Neural progenitor cell (in vitro differentiated cells): ENCODE measurements around the gene CHAF1B.
A peak's percentile ranks its signal among the peaks of the same experiment; 100 is the strongest.

Source experiments
- EZH2 ChIP-seq: fragments of 200-600 bp; sonication (generic); IDR thresholded peaks from 2 replicates; pipeline ENCODE4 v1.6.1; 2017; ENCODE audit warnings: antibody characterized with exemption, mild to moderate bottlenecking, moderate library complexity
- EZH2phosphoT487 ChIP-seq: fragments of 200-600 bp; sonication (generic); IDR thresholded peaks from 2 replicates; pipeline ENCODE4 v1.6.1; 2017; ENCODE audit warnings: antibody characterized with exemption
- TF ChIP-seq, protein P1 (sequence below): fragments of 200-600 bp; sonication (generic); IDR thresholded peaks from 2 replicates; pipeline ENCODE4 v1.5.1; 2017; ENCODE audit warnings: antibody characterized with exemption, mild to moderate bottlenecking

GRCh38 chr21:36429947-36430546 is 44.9 kb downstream of the CHAF1B start:
- TF ChIP-seq, protein P1, sequence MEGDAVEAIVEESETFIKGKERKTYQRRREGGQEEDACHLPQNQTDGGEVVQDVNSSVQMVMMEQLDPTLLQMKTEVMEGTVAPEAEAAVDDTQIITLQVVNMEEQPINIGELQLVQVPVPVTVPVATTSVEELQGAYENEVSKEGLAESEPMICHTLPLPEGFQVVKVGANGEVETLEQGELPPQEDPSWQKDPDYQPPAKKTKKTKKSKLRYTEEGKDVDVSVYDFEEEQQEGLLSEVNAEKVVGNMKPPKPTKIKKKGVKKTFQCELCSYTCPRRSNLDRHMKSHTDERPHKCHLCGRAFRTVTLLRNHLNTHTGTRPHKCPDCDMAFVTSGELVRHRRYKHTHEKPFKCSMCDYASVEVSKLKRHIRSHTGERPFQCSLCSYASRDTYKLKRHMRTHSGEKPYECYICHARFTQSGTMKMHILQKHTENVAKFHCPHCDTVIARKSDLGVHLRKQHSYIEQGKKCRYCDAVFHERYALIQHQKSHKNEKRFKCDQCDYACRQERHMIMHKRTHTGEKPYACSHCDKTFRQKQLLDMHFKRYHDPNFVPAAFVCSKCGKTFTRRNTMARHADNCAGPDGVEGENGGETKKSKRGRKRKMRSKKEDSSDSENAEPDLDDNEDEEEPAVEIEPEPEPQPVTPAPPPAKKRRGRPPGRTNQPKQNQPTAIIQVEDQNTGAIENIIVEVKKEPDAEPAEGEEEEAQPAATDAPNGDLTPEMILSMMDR = peak; percentile 22
- TF ChIP-seq EZH2phosphoT487 (no peak), EZH2 (no peak)
